ENCODE data around the gene RILPL2. TPM values are rescaled to one million over a fixed set of nuclear protein-coding genes. Genes with fewer than 3 reads are reported as not detected.

RILPL2 gene
- total and polyA plus RNA-seq, 2 of the 13 experiments (the other 11 are each of a cell fraction or from before 2014, with no cell fraction given): 2.7 to 8.1 TPM

GRCh38 chr12:123457980-123458779, 21.7 kb upstream of the RILPL2 start, which contains the start of gene SNRNP35 (continued):
- TF ChIP-seq E2F5 (CRISPR knock-in tag; conservative IDR thresholded peaks at IDR 0.05): peak; percentile 41; the same call in 1 of the 2 replicates
- TF ChIP-seq RFX1 (IDR thresholded peaks at IDR 0.05): no peak
- no peak for TF ChIP-seq FOSL1 (CRISPR knock-in tag; IDR thresholded peaks at IDR 0.05; ENCODE audit: borderline replicate concordance)
- no peak for TF ChIP-seq HNRNPH1 (optimal IDR thresholded peaks at IDR 0.05; ENCODE audit: low read depth, low read length)
- peak; percentile 48; the same call in 1 of the 2 replicates for TF ChIP-seq RXRB (CRISPR knock-in tag; IDR thresholded peaks at IDR 0.05; ENCODE audit: borderline replicate concordance)
- TF ChIP-seq ZNF546 (CRISPR knock-in tag; conservative IDR thresholded peaks at IDR 0.05): no peak
- TF ChIP-seq ZNF674 (CRISPR knock-in tag; IDR thresholded peaks at IDR 0.05; ENCODE audit: low read depth): no peak
- peak; percentile 51; the same call in 1 of the 2 replicates for TF ChIP-seq ZNF275 (CRISPR knock-in tag; IDR thresholded peaks at IDR 0.05; ENCODE audit: borderline replicate concordance)
- TF ChIP-seq HMG20A (CRISPR knock-in tag; IDR thresholded peaks at IDR 0.05; ENCODE audit: borderline replicate concordance): 0 out of 2 replicates have a peak, but pooled peaks have one; percentile 16
- TF ChIP-seq ZFP82 (CRISPR knock-in tag; IDR thresholded peaks at IDR 0.05; ENCODE audit: borderline replicate concordance): peak; percentile 93
- TF ChIP-seq ZNF878 (CRISPR knock-in tag; IDR thresholded peaks at IDR 0.05): no peak
- no peak for TF ChIP-seq ATF7 (IDR thresholded peaks at IDR 0.05)
- TF ChIP-seq ATF7 (CRISPR knock-in tag; IDR thresholded peaks at IDR 0.05): no peak
- no peak for TF ChIP-seq ZNF432 (CRISPR knock-in tag; IDR thresholded peaks at IDR 0.05; ENCODE audit: borderline replicate concordance)
- TF ChIP-seq SIN3B (IDR thresholded peaks at IDR 0.05; ENCODE audit: low read length): no peak; the same call in 1 of the 2 replicates
- TF ChIP-seq ZNF207 (IDR thresholded peaks at IDR 0.05; ENCODE audit: borderline replicate concordance): no peak
- no peak for TF ChIP-seq SNAPC4 (CRISPR knock-in tag; IDR thresholded peaks at IDR 0.05)
- peak; percentile 94 for TF ChIP-seq PHF8 (CRISPR knock-in tag; IDR thresholded peaks at IDR 0.05)
- 0 out of 2 replicates have a peak, but pooled peaks have one; percentile 76 for TF ChIP-seq ZNF414 (CRISPR knock-in tag; IDR thresholded peaks at IDR 0.05)
- TF ChIP-seq NCOR1 (IDR thresholded peaks at IDR 0.05; ENCODE audit: borderline replicate concordance, low read length): no peak
- 0 out of 2 replicates have a peak, but pooled peaks have one; percentile 38 for TF ChIP-seq SMAD1 (CRISPR knock-in tag; IDR thresholded peaks at IDR 0.05; ENCODE audit: borderline replicate concordance, low read depth)

Measured in HepG2 (cell line).